ENCODE data around the gene IGLL1. TPM values are rescaled to one million over a fixed set of nuclear protein-coding genes. Genes with fewer than 3 reads are reported as not detected.
"Not testable (repeated sequence)": the region's sequence is repeated elsewhere in the genome, so short reads cannot be mapped to it uniquely, and the experiment has no call there.

IGLL1 gene
- total and polyA plus RNA-seq, 5 experiments from 2014 or later: not detected

DNA sequence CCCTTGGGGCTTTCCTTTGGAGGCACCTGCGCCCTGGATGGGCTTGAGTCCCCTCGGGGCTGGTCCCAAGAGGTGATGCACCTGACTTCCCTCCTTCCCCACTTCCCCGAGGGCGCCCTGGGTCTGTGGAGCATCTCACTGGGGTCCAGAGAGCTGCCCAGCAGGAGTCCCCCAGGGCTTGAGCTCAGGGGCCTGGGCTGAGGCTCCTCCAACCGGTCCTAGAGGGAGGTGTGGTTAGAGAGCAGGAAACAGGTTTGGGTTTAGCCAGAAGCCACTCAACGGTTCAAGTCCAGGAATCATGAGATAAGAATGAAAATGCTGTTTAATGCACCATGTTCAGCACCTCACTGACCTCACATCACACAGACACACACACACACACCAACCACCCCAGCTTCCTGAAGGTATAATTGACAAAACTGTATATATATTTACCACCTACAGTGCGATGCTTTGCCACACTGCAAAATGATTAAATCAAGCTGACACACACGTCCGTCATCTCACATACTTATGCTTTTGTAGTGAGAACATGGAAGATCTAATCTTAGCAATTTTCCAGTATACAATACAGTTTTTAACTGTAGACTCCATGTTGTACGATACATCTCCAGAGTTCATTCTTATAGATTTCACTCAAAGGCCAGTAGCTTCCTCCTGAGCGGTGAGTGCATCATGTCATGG lies 628 bp upstream of the IGLL1 start:
- POLR2A ChIA-PET: no interaction called here
- Mint-ChIP-seq H3K4me1 (peaks cover 0 to 10% (median 1%) of the 10 kb centered on the region in 4 donors), H3K9me3 (no peaks in the 10 kb centered on the region), H3K27me3 (peaks cover 16 to 70% (median 30%) of the 10 kb centered on the region in 5 donors), H3K4me3 (no peak overlapping the region), H3K36me3 (peaks cover 0 to 2% (median 2%) of the 10 kb centered on the region in 3 donors), H3K27ac (no peak overlapping the region)
- no peak for ATAC-seq
- DNase-seq: no peak

DNA sequence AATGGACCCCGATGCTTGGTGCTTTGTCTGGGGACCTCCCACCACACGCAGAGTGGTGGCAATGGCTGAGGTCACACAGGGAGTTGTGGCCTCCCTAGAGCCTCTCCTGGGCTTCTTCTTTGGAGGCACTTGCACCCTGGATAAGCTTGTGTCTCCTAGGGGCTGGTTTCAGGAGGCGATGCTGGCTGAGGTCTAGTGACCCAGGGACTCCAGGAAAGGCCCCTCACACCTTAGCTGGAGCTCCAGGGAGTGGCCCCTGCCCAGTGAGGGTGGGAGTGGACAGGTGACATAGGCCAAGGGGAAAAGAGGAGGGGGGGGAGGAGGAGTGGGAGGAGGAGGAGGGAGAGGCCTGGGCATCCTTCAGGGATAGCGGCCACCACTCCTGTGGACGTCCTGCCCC lies 810 bp downstream of the IGLL1 start:
- Mint-ChIP-seq H3K27me3 (peaks cover 16 to 71% (median 30%) of the 10 kb centered on the region in 5 donors), H3K36me3 (peaks cover 0 to 2% (median 1%) of the 10 kb centered on the region in 3 donors), H3K9me3 (no peaks in the 10 kb centered on the region), H3K4me3 (no peak overlapping the region), H3K27ac (peak overlapping the region in 2 of 10 donors; percentile 34 to 79), H3K4me1 (peaks cover 0 to 8% (median 2%) of the 10 kb centered on the region in 4 donors)
- POLR2A ChIA-PET: no interaction called here
- ATAC-seq: no peak
- DNase-seq: no peak

DNA sequence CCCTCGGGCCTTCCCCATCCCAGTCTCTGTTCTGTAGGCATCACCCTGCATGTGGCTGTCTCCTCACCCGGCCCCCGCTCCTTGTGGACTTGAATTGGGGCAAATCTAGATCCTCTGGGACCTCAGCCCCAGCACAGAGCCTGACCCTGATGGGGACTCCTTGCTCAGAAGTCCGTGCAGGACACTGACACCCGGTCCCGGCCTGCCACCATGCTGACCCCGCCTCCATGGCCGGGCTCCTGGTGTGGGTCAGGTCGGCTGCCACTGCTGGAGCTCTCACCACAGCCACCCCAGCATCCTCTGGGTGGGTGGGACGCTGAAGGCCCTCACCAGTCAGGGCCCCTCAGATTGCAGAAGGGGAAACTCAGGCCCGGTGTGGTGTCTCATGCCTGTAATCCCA lies 1.8 kb downstream of the IGLL1 start:
- H3K4me1 Mint-ChIP-seq: peaks cover 0 to 7% (median 2%) of the 10 kb centered on the region in 4 donors
- ATAC-seq (no peak), DNase-seq (no peak)
- POLR2A ChIA-PET: no interaction called here
- no peaks in the 10 kb centered on the region for H3K9me3 Mint-ChIP-seq
- no peak overlapping the region for H3K4me3 Mint-ChIP-seq
- no peak overlapping the region for H3K27ac Mint-ChIP-seq
- peaks cover 0 to 2% (median 0%) of the 10 kb centered on the region in 3 donors for H3K36me3 Mint-ChIP-seq
- H3K27me3 Mint-ChIP-seq: peaks cover 16 to 68% (median 28%) of the 10 kb centered on the region in 5 donors

DNA sequence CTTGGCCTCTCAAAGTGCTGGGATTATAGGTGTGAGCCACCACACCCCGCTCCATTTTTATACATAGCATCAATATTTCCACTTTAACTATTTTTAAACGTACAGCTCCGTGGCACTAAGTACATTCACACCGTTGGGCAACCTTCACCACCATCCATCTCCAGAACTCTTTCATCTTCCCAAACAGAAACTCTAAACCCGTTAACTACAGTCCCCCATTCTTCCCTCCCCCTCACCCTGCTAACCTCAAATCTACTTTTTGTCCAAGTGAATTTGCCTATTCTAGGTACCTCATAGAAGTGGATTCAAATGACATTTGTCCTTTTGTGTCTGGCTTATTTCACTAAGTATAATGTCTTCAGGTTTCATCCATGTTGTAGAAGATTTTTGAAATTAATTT lies 3.4 kb downstream of the IGLL1 start:
- Mint-ChIP-seq H3K36me3 (no peaks in the 10 kb centered on the region), H3K27me3 (peaks cover 13 to 53% (median 28%) of the 10 kb centered on the region in 5 donors), H3K4me3 (no peak overlapping the region), H3K9me3 (peaks cover 0 to 3% (median 0%) of the 10 kb centered on the region in 9 donors), H3K4me1 (peaks cover 0 to 7% (median 2%) of the 10 kb centered on the region in 4 donors), H3K27ac (no peak overlapping the region)
- DNase-seq (no peak), ATAC-seq (no peak)
- POLR2A ChIA-PET: no interaction called here

DNA sequence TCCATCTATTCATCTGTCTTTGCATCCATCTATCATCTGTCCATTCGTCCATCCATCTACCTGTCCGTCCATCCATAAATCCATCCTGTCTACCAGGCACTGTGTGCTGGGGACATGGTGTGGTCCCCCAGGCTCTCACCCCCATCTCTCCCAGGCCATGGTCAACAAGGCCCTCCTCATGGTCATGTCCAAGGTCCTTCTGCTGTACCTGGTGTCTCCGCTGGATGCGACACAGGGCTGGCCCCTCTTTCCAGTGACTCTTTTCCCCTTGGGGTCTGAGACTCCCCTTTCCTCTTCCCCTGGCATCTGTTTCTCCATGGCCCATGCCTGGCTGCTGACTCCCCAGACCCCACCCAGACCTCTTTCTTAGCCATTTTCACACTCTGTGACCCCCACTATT lies 4.5 kb downstream of the IGLL1 start:
- H3K27ac Mint-ChIP-seq: peak overlapping the region in 1 of 10 donors; percentile 66
- H3K36me3 Mint-ChIP-seq: no peaks in the 10 kb centered on the region
- DNase-seq: no peak
- H3K9me3 Mint-ChIP-seq: peaks cover 0 to 3% (median 0%) of the 10 kb centered on the region in 9 donors
- no peak overlapping the region for H3K4me3 Mint-ChIP-seq
- H3K27me3 Mint-ChIP-seq: peaks cover 9 to 46% (median 28%) of the 10 kb centered on the region in 5 donors
- POLR2A ChIA-PET: no interaction called here
- ATAC-seq: no peak
- peaks cover 0 to 2% (median 0%) of the 10 kb centered on the region in 4 donors for H3K4me1 Mint-ChIP-seq

DNA sequence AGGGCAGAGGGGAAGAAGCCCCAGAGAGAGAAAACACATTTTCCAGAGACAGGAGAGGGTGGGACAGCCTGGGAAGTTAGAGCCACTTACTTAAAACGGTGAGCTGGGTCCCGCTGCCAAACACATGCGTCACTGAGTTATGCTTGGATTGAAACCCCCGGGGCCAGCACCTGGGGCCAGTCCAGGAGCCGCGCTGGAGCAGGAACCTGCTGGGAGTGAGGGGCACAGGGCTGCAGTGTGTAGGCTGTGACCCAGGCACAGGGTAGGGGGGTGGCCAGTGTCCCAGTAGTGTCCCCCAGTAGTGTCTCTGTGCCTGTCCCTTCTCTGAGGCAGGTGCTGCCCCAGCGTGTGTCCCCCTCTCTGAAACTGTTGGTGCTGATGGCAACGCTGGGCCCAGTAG lies 5.2 kb downstream of the IGLL1 start:
- Mint-ChIP-seq H3K36me3 (no peaks in the 10 kb centered on the region), H3K27me3 (peaks cover 9 to 46% (median 28%) of the 10 kb centered on the region in 5 donors), H3K27ac (no peak overlapping the region), H3K9me3 (peaks cover 0 to 3% (median 0%) of the 10 kb centered on the region in 9 donors), H3K4me3 (no peak overlapping the region), H3K4me1 (peaks cover 0 to 2% (median 0%) of the 10 kb centered on the region in 4 donors)
- DNase-seq (peak in 1 of 10 donors; percentile 36), ATAC-seq (no peak)
- POLR2A ChIA-PET: no interaction called here

DNA sequence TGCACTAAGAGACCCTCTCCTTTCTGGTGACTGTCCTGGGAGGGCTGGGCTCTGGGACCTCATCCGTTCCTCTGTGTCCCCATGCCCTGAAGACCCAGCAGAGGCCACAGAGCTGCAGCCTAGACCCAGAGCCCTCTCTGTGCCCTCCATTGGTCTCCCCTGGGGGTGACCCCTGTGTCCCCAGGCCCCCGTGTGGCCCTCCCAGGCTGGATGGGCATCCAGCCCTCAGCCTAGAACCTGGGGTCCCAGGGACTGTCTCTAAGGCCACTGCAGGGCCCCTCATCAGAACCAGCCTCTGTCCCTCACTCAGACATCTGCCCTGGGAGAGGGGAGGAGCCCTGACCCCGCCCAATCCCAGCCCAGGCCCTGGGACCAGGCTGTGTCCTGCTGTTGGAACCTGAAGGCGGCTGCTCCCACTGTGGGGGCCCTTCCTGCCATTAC lies 5.7 kb downstream of the IGLL1 start:
- H3K4me1 Mint-ChIP-seq: peaks cover 0 to 2% (median 0%) of the 10 kb centered on the region in 4 donors
- ATAC-seq (no peak), DNase-seq (no peak)
- no peaks in the 10 kb centered on the region for H3K36me3 Mint-ChIP-seq
- no peak overlapping the region for H3K27ac Mint-ChIP-seq
- POLR2A ChIA-PET: no interaction called here
- H3K4me3 Mint-ChIP-seq: no peak overlapping the region
- H3K9me3 Mint-ChIP-seq: peaks cover 0 to 3% (median 0%) of the 10 kb centered on the region in 9 donors
- peaks cover 9 to 42% (median 28%) of the 10 kb centered on the region in 5 donors for H3K27me3 Mint-ChIP-seq

DNA sequence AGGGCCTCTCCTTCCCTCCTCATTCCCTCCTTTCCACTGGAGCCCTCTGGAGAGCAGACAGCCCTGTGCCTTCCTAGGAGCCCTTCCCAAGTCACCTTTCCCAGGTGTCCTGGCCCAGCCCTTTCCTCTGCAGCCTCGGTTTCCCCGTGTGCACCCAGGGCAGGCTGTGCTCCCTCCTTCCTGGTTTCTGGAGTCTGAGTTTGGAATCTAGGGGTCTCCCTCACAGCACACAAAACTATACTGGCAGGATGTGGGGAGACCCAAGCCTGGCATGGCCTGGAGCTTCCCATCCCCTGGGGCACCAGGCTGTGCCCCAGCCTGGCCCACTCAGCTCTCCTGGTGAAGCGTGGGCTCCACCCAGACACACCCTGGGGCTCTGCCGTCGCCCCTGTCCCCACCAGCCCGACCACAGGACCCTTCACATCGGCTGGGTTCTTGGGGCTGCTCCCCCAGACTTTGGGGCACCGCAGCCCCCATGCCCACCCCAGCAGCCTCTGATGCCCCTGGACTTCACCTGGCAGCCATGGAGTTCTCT lies 6.3 kb downstream of the IGLL1 start:
- DNase-seq: peak in 1 of 10 donors; percentile 36

DNA sequence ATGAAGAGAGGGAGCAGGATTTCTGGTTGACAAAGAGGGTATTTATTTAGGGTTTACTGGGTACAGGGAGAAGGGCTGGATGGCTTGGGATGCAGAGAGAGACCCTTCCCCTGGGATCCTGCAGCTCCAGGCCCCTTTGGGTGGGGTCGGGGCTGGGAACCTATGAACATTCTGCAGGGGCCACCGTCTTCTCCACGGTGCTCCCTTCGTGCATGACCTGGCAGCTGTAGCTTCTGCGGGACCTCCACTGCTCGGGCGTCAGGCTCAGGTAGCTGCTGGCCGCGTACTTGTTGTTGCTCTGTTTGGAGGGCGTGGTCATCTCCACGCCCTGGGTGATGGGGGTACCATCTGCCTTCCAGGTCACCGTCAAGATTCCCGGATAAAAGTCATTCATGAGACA lies 7.0 kb downstream of the IGLL1 start:
- Mint-ChIP-seq H3K27ac (peak overlapping the region in 1 of 10 donors; percentile 59), H3K27me3 (peaks cover 7 to 29% (median 22%) of the 10 kb centered on the region in 5 donors)
- DNase-seq, POLR2A ChIA-PET, H3K36me3 Mint-ChIP-seq, H3K4me3 Mint-ChIP-seq, H3K4me1 Mint-ChIP-seq, H3K9me3 Mint-ChIP-seq, ATAC-seq: not testable (repeated sequence)

More for the DNA sequence above, 6.3 kb downstream of the IGLL1 start:
- H3K4me1 Mint-ChIP-seq, H3K4me3 Mint-ChIP-seq, H3K9me3 Mint-ChIP-seq, H3K36me3 Mint-ChIP-seq, POLR2A ChIA-PET, ATAC-seq, H3K27ac Mint-ChIP-seq: not testable (repeated sequence)
- H3K27me3 Mint-ChIP-seq: peaks cover 9 to 36% (median 28%) of the 10 kb centered on the region in 5 donors

DNA sequence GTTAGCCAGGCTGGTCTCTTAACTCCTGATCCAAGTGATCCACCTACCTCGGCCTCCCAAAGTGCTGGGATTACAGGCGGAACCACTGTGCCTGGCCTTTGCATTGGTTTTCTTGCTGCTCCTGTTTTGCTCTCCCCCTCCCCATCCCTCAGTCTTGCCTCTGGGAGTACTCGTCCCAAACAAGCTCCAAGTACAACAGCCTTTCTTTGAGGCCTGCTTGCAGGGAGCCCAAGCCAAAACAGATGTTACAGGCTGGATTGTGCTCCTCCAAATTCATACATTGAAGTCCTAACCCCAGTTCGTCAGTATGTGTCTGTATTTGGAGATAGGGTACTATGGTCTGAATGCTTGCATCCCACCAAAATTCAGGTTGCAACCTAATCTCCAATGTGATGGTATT lies 8.6 kb downstream of the IGLL1 start:
- Mint-ChIP-seq H3K4me3 (no peak overlapping the region), H3K9me3 (peaks cover 0 to 3% (median 0%) of the 10 kb centered on the region in 9 donors), H3K27me3 (peaks cover 8 to 29% (median 21%) of the 10 kb centered on the region in 5 donors), H3K36me3 (no peaks in the 10 kb centered on the region), H3K27ac (no peak overlapping the region), H3K4me1 (peaks cover 0 to 5% (median 1%) of the 10 kb centered on the region in 4 donors)
- peak in 1 of 10 donors; percentile 31 for DNase-seq
- POLR2A ChIA-PET: no interaction called here
- ATAC-seq: no peak

DNA sequence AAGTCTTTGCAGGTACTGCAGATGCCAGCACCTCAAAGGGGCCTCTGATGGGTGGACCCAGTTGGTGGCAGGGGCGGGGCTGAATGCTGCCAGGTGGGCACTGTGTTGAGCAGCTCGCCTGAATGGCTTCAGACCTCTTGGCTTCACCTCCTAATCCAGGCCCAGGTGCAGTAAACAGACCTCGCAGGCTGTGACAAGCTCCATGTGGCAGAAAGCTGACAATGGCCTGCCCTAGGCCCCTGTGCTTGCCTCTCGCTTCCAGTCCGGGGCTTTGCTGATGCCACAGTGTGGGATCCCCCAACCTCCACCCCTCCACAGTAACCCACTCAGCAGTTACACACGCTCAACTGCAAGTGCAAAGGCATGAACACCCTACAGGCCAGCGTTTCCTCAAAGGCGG lies 9.4 kb downstream of the IGLL1 start:
- ATAC-seq (no peak), DNase-seq (peak in 1 of 10 donors; percentile 50)
- Mint-ChIP-seq H3K9me3 (peaks cover 0 to 3% (median 0%) of the 10 kb centered on the region in 9 donors), H3K27me3 (peaks cover 9 to 26% (median 15%) of the 10 kb centered on the region in 5 donors), H3K4me1 (peaks cover 2 to 8% (median 5%) of the 10 kb centered on the region in 4 donors), H3K27ac (no peak overlapping the region), H3K36me3 (no peaks in the 10 kb centered on the region), H3K4me3 (no peak overlapping the region)
- POLR2A ChIA-PET: no interaction called here

DNA sequence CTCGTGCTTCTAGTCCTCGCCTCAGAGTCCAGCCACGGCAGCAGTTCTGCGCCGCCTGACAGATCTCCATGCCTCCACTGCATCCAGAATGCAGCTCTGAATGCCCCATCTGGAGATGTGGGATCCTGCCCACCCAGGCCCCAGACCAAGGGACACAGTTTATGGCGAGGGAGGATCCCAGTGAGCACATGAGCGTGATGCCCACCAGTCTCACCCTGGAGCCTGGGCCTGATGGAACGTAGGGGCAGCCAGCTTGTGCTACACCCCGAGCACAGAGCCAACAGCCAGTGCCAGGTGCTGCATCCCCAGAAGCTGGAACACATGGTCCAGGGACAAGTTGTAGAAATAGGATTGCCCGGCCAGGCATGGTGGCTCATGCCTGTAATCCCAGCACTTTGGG lies 10.4 kb downstream of the IGLL1 start:
- DNase-seq: no peak
- Mint-ChIP-seq H3K9me3 (peaks cover 0 to 3% (median 0%) of the 10 kb centered on the region in 9 donors), H3K36me3 (no peaks in the 10 kb centered on the region), H3K4me1 (peaks cover 8 to 9% (median 9%) of the 10 kb centered on the region in 4 donors), H3K27ac (no peak overlapping the region), H3K27me3 (peaks cover 8 to 28% (median 14%) of the 10 kb centered on the region in 5 donors), H3K4me3 (no peak overlapping the region)
- POLR2A ChIA-PET: no interaction called here
- no peak for ATAC-seq

DNA sequence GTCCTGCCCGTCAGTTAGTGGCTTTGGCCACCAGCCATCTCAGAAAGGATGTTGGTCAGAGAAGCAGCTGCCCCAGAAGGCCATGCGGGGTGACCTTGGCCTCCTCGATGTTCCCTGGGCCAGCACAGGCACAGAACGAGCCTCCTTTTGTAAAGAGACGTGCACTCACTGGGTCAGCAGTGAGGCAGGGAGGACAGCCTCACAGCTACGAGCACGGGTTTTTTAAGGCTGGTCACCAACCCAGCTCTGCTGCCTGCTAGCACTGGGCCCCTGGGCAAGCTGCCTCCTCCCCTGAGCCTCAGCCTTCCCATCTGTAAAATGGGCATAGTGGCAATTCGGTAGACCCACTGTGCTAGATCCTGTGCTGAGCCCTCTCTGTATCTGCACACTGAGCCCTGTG lies 10.8 kb downstream of the IGLL1 start:
- POLR2A ChIA-PET: no interaction called here
- H3K4me1 Mint-ChIP-seq: peaks cover 8 to 9% (median 9%) of the 10 kb centered on the region in 4 donors

More for the DNA sequence above, 10.8 kb downstream of the IGLL1 start:
- peak overlapping the region in 1 of 10 donors; percentile 41 for H3K4me3 Mint-ChIP-seq
- H3K9me3 Mint-ChIP-seq: peaks cover 0 to 3% (median 0%) of the 10 kb centered on the region in 9 donors
- H3K36me3 Mint-ChIP-seq: no peaks in the 10 kb centered on the region
- no peak for ATAC-seq
- no peak overlapping the region for H3K27ac Mint-ChIP-seq
- H3K27me3 Mint-ChIP-seq: peaks cover 12 to 32% (median 14%) of the 10 kb centered on the region in 5 donors
- DNase-seq: no peak
